Caco-2 (cell line): ENCODE measurements around the gene STEAP1B. TPM values are rescaled to one million over a fixed set of nuclear protein-coding genes. Genes with fewer than 3 reads are reported as not detected.

Experiments used
- BruUV-seq: library from RNA; stranded (reverse); fragments of 400-500 nt; replicated peaks from 2 replicates; lab custom pipeline; 2021; lab: Mats Ljungman, UMichigan
- CTCF ChIA-PET: fragments of 300-600 bp; sonication (Branson Sonifier 250); formaldehyde crosslinking; loops from one replicate; lab custom pipeline; 2022; ENCODE audit warnings: antibody characterized with exemption; lab: Charles Lee
- POLR2A ChIA-PET: fragments of 300-600 bp; sonication (Branson Sonifier 250); formaldehyde crosslinking; loops from one replicate; lab custom pipeline; 2022; ENCODE audit warnings: antibody characterized with exemption; lab: Charles Lee
- DNase-seq, 2 experiments: peaks; one replicate each; pipeline versions ENCODE4 v3.0.0 to v3.0.0-alpha.2; 2020 to 2022
- H3K27me3 ChIP-seq: replicated peaks from 2 replicates; pipeline ENCODE4 v1.6.0; 2011; ENCODE audit warnings: low read length; ENCODE audit not compliant: control insufficient read depth, insufficient read depth
- H3K36me3 ChIP-seq: 2 replicates; pipeline ENCODE4 v1.5.1; 2011; ENCODE audit warnings: low read length; ENCODE audit not compliant: control insufficient read depth, insufficient read depth
- H3K4me1 ChIP-seq: fragments of 250-450 bp; sonication (Bioruptor Pico); 2 replicates; pipeline ENCODE4 v1.5.1; 2020; ENCODE audit warnings: mild to moderate bottlenecking
- H3K4me3 ChIP-seq: 2 replicates; pipeline ENCODE4 v1.5.1; 2011; ENCODE audit warnings: low read depth, mild to moderate bottlenecking, control low read depth, low read length
- H3K9me3 ChIP-seq: fragments of 250-450 bp; sonication (Bioruptor Pico); 2 replicates; pipeline ENCODE4 v1.5.1; 2020; ENCODE audit warnings: mild to moderate bottlenecking, moderate library complexity
- H3K27ac Mint-ChIP-seq: one replicate; pipeline ENCODE4 v1.8.0; 2022; ENCODE audit warnings: mixed read lengths; ENCODE audit not compliant: unreplicated experiment
- H3K27me3 Mint-ChIP-seq: one replicate; pipeline ENCODE4 v1.8.0; 2022; ENCODE audit warnings: mixed read lengths; ENCODE audit not compliant: insufficient read depth, unreplicated experiment
- H3K36me3 Mint-ChIP-seq: one replicate; pipeline ENCODE4 v1.8.0; 2022; ENCODE audit warnings: mild to moderate bottlenecking, mixed read lengths; ENCODE audit not compliant: insufficient read depth, unreplicated experiment
- H3K4me1 Mint-ChIP-seq: one replicate; pipeline ENCODE4 v1.8.0; 2022; ENCODE audit warnings: low read depth, mixed read lengths; ENCODE audit not compliant: unreplicated experiment
- H3K4me3 Mint-ChIP-seq: one replicate; pipeline ENCODE4 v1.8.0; 2022; ENCODE audit warnings: mild to moderate bottlenecking, moderate library complexity, mixed read lengths; ENCODE audit not compliant: unreplicated experiment
- H3K9me3 Mint-ChIP-seq: one replicate; pipeline ENCODE4 v1.8.0; 2022; ENCODE audit warnings: mixed read lengths; ENCODE audit not compliant: unreplicated experiment
- CTCF ChIP-seq, 2 experiments: fragments of 200-600 bp in 1 of 2; IDR thresholded peaks; 1 replicate in 1 of 2; 2 replicates in 1 of 2; pipeline versions ENCODE4 v1.5.1 to v1.8.0; 2011 to 2022; ENCODE audit warnings: antibody characterized with exemption in 1 of 2, control low read depth in 1 of 2, inconsistent platforms in 1 of 2, low read depth in 1 of 2, low read length in 1 of 2, mild to moderate bottlenecking in 1 of 2, moderate library complexity in 1 of 2; ENCODE audit not compliant: insufficient read depth in 1 of 2, severe bottlenecking in 1 of 2, unreplicated experiment in 1 of 2
- intact Hi-C: fragments of 100-400 bp; cut with micrococcal nuclease; formaldehyde crosslinking; loops from one replicate; pipeline ENCODE4 v1.10.0; 2022; ENCODE audit not compliant: unreplicated experiment
- total RNA-seq: library from RNA; stranded (reverse); gene quantifications from 2 replicates; pipeline ENCODE4 v1.2.3, GENCODE V29; 2022

The STEAP1B gene
- total RNA-seq, 1 experiment from 2014 or later, result 1.7 TPM

- H3K4me3 Mint-ChIP-seq, result no peak overlapping the region
- no peaks in the 10 kb centered on the region for H3K9me3 Mint-ChIP-seq
- H3K27me3 ChIP-seq, result no peaks in the 10 kb centered on the region
- no peaks in the 10 kb centered on the region for H3K27me3 Mint-ChIP-seq
- no peak overlapping the region for H3K4me3 ChIP-seq
- H3K4me1 ChIP-seq, result no peaks in the 10 kb centered on the region
- BruUV-seq, result no TSS peak
- ChIA-PET CTCF (no interaction called here), POLR2A (no interaction called here)
- no peaks in the 10 kb centered on the region for H3K9me3 ChIP-seq
- TF ChIP-seq CTCF (IDR thresholded peaks at IDR 0.05; ENCODE audit: insufficient read depth in 1 of 2, low read depth in 1 of 2, low read length in 1 of 2, severe bottlenecking in 1 of 2, unreplicated experiment in 1 of 2), result peak; percentile 81 to 88
- H3K27ac Mint-ChIP-seq, result no peak overlapping the region
- no peaks in the 10 kb centered on the region for H3K4me1 Mint-ChIP-seq
- no peaks in the 10 kb centered on the region for H3K36me3 ChIP-seq
- no peaks in the 10 kb centered on the region for H3K36me3 Mint-ChIP-seq
- intact Hi-C loops, result loop anchor here (1.0 to 5.0 kb wide), 4 partner anchors 132 to 386 kb away; partner anchors contain the start of gene RAPGEF5
- DNase-seq, result peak; percentile 67 to 80
Observed at GRCh38 chr7:22488643-22489462, 11.1 kb downstream of the STEAP1B start.

- no peak for TF ChIP-seq CTCF (IDR thresholded peaks at IDR 0.05; ENCODE audit: insufficient read depth in 1 of 2, low read depth in 1 of 2, low read length in 1 of 2, severe bottlenecking in 1 of 2, unreplicated experiment in 1 of 2)
- no peaks in the 10 kb centered on the region for H3K27me3 Mint-ChIP-seq
- Histone ChIP-seq H3K36me3 (no peaks in the 10 kb centered on the region), H3K27me3 (no peaks in the 10 kb centered on the region), H3K4me3 (no peak overlapping the region), H3K9me3 (no peaks in the 10 kb centered on the region), H3K4me1 (no peaks in the 10 kb centered on the region)
- ChIA-PET CTCF (no interaction called here), POLR2A (no interaction called here)
- H3K27ac Mint-ChIP-seq, result no peak overlapping the region
- H3K36me3 Mint-ChIP-seq, result no peaks in the 10 kb centered on the region
- H3K9me3 Mint-ChIP-seq, result no peaks in the 10 kb centered on the region
- H3K4me1 Mint-ChIP-seq, result no peaks in the 10 kb centered on the region
- no TSS peak for BruUV-seq
- no peak overlapping the region for H3K4me3 Mint-ChIP-seq
- DNase-seq, result no peak
- intact Hi-C loops, result loop anchor here (1.0 to 5.0 kb wide), 2 partner anchors 131 to 191 kb away; partner anchors contain the start of gene RAPGEF5
Observed at GRCh38 chr7:22487978-22488642, 11.9 kb downstream of the STEAP1B start.

GRCh38 chr7:22486597-22486996 lies 13.4 kb downstream of the STEAP1B start:
- Mint-ChIP-seq H3K4me1 (no peaks in the 10 kb centered on the region), H3K36me3 (no peaks in the 10 kb centered on the region), H3K27ac (no peak overlapping the region), H3K27me3 (no peaks in the 10 kb centered on the region), H3K4me3 (no peak overlapping the region), H3K9me3 (no peaks in the 10 kb centered on the region)
- no peak for DNase-seq
- ChIA-PET POLR2A (no interaction called here), CTCF (interaction anchor here (1.0 kb wide), 1 partner anchor 377 kb away, joined by 3 read pairs; no protein-coding TSS in a partner anchor)
- no peak for TF ChIP-seq CTCF (IDR thresholded peaks at IDR 0.05; ENCODE audit: insufficient read depth in 1 of 2, low read depth in 1 of 2, low read length in 1 of 2, severe bottlenecking in 1 of 2, unreplicated experiment in 1 of 2)
- Histone ChIP-seq H3K4me1 (no peaks in the 10 kb centered on the region), H3K4me3 (no peak overlapping the region), H3K27me3 (no peaks in the 10 kb centered on the region), H3K36me3 (no peaks in the 10 kb centered on the region), H3K9me3 (no peaks in the 10 kb centered on the region)
- BruUV-seq, result no TSS peak
- intact Hi-C loops, result loop anchor here (5.0 kb wide), 1 partner anchor 129 kb away; the partner anchor contains the start of gene RAPGEF5
